GM12801 (cell line): ENCODE measurements around the gene THBS2.

Experiments used
- TF ChIP-seq, protein P1 (sequence below): IDR thresholded peaks from one replicate; pipeline ENCODE4 v1.5.1; 2011; ENCODE audit warnings: control low read depth; ENCODE audit not compliant: insufficient read length; ENCODE audit errors: extremely low read depth

Gene THBS2

DNA sequence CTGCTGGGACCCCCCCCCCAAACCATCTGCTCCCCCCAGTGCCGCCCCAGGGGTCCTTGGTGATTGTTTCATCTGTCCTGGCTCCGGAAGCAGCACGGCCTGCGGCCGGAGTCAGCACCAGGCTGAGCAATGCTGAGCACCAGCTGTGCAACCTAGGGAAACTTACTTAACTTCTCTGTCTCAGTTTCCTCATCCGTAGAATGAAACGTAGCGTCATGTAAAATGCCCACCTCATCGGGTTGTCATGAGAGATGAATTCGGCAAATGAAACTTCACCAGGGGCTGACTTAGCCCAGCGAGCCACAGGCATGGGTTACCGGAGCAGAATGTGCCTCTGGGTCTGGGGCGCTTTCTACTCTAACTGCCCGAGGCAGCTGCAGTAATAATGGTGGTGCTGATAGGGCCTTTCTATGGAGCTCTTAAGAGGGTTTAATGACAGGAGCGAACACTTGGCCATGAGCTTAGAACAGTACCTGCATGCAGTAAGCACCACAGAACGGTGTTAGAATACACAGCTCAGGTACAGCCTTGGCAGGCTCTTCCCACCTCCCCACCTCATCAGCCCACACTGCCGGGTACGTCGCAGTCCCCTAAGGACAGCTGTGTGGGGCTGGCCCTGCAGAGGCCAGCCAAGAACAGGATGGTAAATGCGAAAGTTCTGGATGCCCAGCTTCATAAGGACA is 1.7 kb downstream of the THBS2 start:
- TF ChIP-seq, protein P1, sequence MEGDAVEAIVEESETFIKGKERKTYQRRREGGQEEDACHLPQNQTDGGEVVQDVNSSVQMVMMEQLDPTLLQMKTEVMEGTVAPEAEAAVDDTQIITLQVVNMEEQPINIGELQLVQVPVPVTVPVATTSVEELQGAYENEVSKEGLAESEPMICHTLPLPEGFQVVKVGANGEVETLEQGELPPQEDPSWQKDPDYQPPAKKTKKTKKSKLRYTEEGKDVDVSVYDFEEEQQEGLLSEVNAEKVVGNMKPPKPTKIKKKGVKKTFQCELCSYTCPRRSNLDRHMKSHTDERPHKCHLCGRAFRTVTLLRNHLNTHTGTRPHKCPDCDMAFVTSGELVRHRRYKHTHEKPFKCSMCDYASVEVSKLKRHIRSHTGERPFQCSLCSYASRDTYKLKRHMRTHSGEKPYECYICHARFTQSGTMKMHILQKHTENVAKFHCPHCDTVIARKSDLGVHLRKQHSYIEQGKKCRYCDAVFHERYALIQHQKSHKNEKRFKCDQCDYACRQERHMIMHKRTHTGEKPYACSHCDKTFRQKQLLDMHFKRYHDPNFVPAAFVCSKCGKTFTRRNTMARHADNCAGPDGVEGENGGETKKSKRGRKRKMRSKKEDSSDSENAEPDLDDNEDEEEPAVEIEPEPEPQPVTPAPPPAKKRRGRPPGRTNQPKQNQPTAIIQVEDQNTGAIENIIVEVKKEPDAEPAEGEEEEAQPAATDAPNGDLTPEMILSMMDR, result no peak

DNA sequence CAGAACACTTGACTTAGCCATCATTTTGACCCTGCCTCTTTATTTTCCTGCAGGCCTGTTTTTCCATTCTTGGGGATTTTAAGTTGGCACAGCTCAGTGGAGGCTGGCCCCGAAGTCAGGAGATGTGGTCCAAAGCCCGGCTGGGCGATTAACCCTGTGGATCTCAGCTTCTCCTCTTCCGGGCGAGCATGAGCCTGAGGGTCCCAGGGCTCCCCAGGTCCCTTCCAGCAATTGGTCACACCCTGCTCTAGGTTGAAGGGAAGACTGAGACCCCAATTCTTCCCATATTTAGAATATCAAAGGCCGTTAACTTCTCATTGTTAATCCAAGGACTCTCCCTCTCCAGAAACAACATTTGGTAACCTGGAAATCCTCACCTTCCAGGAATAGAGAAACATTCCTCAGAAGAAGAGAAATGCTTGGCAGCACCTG is 2.3 kb downstream of the THBS2 start:
- TF ChIP-seq, protein P1, result no peak

DNA sequence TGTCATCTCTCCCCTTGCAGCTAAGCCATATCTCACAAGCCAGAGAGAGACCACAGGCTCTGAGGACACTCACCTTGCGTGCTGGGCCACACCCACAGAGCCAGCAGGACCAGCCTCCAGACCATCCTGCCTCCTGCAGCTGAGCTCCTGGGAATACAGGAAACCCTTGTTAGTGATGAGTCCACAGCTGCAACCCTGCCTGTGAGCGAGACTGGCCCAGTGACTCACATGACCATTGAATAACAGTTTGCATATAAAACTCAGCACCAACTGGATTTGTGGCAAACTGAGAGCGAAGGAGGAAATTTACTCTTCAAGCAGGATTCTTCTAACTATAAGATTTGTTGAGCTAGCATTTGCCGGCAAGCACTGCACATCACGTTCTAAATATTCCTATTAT is 3.0 kb downstream of the THBS2 start:
- TF ChIP-seq, protein P1, result no peak

DNA sequence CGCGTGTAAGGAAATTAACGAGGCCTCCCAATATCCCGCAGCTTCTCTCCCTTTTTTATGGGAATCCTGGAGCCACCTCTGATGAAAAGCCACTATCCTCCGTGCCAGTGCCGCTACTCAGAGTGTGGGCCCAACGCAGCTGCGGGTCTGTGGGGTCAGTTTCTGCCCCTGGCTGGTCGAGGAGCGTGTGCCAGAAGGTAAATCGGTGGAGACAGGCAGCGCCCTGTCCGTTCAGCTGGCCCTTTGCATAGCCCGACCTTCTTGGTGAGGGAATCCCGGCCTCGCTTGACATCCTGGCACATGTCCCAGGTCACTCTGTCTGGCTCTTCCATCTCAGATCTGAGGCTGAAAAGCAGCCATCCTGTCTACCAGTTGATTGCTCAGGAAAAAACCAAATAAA is 4.6 kb downstream of the THBS2 start:
- TF ChIP-seq, protein P1, result no peak

DNA sequence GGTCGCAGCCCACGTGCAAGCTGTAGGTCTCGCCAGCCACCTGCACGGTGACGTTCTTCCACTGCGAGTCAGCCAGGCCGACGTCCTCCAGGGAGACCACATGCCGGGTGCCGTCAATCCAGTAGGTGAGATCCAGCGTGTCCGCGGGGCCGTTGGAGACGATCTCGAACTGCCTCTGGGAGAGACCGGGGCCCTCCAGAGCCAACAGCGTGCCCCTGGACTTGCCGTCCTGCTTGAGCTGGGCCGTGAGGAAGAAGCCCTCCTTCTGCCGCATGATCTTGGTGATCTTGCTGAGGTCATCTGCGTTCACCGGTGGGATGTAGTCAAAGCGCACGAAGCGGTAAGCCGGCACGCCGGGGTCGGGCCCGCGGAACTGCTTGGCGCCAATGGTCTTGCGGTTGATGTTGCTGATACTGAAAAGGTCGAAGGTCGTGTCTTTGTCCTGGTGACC is 5.1 kb downstream of the THBS2 start:
- TF ChIP-seq, protein P1, result no peak

DNA sequence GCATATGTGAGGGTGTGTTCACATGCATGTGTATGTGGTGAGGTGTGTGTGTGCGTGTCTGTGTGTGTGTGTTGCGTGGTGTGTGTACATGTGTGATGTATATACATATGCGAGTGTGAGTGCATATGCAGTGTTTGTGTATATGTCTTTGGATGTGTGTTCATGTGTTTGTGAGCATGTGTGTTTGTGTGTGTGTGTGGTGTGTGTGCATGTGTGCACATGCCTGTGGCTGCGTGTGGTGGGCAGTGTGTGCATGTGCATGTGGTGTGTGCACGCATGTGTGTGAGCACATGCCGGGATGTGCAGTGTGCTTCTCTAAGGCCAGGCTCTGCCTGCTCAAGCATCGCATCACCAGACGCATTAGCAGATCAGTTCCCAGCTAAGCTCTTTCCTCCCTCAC is 5.7 kb downstream of the THBS2 start:
- TF ChIP-seq, protein P1, result no peak

DNA sequence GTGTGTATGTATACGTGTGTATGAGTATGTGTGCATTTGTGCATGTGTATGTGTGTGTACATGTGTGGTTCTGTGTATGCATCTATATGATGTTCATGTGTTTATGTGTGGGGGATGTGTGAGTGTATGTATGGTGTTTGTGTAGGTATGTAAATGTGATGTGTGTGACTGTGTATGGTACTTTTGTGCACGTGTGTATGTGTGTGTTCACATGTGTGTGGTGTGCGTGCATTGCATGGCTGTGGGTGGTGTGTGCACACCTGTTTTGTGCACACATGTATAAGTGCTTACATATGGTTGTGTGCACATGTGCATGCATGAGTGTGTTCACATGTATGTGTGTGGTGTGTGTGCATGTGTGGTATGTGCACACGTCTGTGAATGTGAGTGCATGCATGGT is 6.2 kb downstream of the THBS2 start:
- TF ChIP-seq, protein P1, result no peak

DNA sequence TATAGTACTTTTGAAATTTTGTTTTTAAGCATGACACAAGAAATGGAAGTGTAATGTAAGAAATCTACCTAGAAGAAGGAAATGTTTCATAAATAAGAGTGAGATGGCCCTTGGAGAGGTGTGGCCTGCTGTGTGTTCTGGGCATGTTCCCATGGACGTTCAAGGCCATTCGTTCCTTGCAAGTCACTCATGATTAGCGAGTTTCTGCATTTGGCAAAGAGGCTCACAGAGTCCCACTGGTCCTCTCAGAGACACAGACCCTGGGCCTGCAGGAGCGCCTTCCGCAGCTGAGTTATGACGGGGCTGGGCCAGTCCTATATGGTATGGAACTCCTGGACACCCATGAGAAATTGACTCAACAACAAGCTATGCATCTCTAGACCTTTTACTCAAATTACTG is 7.2 kb downstream of the THBS2 start:
- TF ChIP-seq, protein P1, result no peak
